ENCODE data around the gene PDGFB. TPM values are rescaled to one million over a fixed set of nuclear protein-coding genes. Genes with fewer than 3 reads are reported as not detected.

The PDGFB gene
- total and polyA plus RNA-seq, 2 of the 4 experiments (the other 2 are of a cell fraction) = 0.07 TPM; not detected in 1

DNA sequence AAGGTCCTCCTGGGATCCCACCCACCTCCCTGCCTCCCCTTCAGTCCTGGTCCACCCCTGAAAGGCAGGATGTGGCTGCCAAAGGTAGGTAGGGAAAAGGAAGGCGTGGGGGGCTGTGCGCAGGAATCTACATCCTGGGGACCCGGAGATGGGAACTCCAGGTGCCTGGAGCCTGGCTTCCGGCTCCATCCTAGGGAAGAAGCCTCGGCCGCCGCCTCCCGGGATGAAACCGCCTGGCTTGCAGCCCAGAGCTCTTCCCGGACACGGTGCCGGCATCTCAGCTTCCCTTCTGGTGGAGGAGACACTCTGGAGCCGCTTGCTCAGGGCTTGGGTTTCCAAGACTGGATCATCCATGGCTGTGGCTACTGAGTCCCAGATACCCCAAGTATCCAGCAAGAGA is 33.3 kb upstream of the PDGFB start:
- DNase-seq = peak; percentile 53
- H3K9me3 ChIP-seq (ENCODE audit: control insufficient read depth, insufficient read depth, low read length) = 0 out of 2 replicates have a peak, but pooled peaks cover 2% of the 10 kb centered on the region
- H2AK5ac ChIP-seq (ENCODE audit: low read depth, low read length) = peak overlapping the region; percentile 96
- 0 out of 2 replicates have a peak overlapping the region, but pooled peaks have one; percentile 3 for H3K18ac ChIP-seq (ENCODE audit: low read depth, low read length)
- dilution Hi-C loops (cut with HindIII; ENCODE audit: low sequenced_read_pairs, unreplicated experiment) (no loop called here), in situ Hi-C loops (cut with MboI; ENCODE audit: low sequenced_read_pairs) (no loop called here), intact Hi-C loops (cut with micrococcal nuclease) (no loop called here)
- peak overlapping the region; percentile 38; the same call in 1 of the 2 replicates for H3K56ac ChIP-seq (ENCODE audit: extremely low read depth, insufficient read depth, low read length)
- TF ChIP-seq RAD21 (IDR thresholded peaks at IDR 0.05; ENCODE audit: low read length) (no peak), RCOR1 (IDR thresholded peaks at IDR 0.05; ENCODE audit: insufficient replicate concordance, low read length) (no peak), BHLHE40 (IDR thresholded peaks at IDR 0.05; ENCODE audit: low read depth, low read length) (no peak), CHD1 (IDR thresholded peaks at IDR 0.05; ENCODE audit: low read depth, low read length) (no peak), CEBPB (IDR thresholded peaks at IDR 0.05; ENCODE audit: low read depth, low read length) (no peak), ELK1 (IDR thresholded peaks at IDR 0.05; ENCODE audit: borderline replicate concordance, low read depth, low read length) (no peak), NFE2L2 (IDR thresholded peaks at IDR 0.05; ENCODE audit: low read depth, low read length) (no peak)
- TF ChIP-seq, protein P1, sequence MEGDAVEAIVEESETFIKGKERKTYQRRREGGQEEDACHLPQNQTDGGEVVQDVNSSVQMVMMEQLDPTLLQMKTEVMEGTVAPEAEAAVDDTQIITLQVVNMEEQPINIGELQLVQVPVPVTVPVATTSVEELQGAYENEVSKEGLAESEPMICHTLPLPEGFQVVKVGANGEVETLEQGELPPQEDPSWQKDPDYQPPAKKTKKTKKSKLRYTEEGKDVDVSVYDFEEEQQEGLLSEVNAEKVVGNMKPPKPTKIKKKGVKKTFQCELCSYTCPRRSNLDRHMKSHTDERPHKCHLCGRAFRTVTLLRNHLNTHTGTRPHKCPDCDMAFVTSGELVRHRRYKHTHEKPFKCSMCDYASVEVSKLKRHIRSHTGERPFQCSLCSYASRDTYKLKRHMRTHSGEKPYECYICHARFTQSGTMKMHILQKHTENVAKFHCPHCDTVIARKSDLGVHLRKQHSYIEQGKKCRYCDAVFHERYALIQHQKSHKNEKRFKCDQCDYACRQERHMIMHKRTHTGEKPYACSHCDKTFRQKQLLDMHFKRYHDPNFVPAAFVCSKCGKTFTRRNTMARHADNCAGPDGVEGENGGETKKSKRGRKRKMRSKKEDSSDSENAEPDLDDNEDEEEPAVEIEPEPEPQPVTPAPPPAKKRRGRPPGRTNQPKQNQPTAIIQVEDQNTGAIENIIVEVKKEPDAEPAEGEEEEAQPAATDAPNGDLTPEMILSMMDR (conservative IDR thresholded peaks at IDR 0.05; ENCODE audit: low read depth, low read length) = no peak
- H3K27ac ChIP-seq (ENCODE audit: insufficient read depth, low read length) = peak overlapping the region; percentile 18
- H3K79me1 ChIP-seq (ENCODE audit: low read depth in 1 of 2, low read length in 2 of 2) = peaks cover 0 to 9% of the 10 kb centered on the region in 2 experiments; a peak in 1 of 4 replicates
- peak overlapping the region; percentile 8; the same call in 1 of the 2 replicates for H4K5ac ChIP-seq (ENCODE audit: low read depth, low read length)
- 26% methylated on average over 7 of the region's 13 CpGs; no CpG with 5 or more reads in 1 of the 2 experiments for WGBS, 2 experiments (ENCODE audit: extremely low coverage in 2 of 2, insufficient read length in 1 of 2)
- BruUV-seq (replicated peaks) = no TSS peak
- H2BK5ac ChIP-seq (ENCODE audit: low read depth, low read length, poor library complexity, severe bottlenecking) = peak overlapping the region; percentile 36
- H3K9ac ChIP-seq (ENCODE audit: low read depth, low read length) = no peak overlapping the region
- peak overlapping the region; percentile 84 for H2BK20ac ChIP-seq (ENCODE audit: low read depth, low read length)
- H3K4me2 ChIP-seq (ENCODE audit: low read depth, low read length) = no peak overlapping the region
- peaks cover 24% of the 10 kb centered on the region for H3K9me1 ChIP-seq (ENCODE audit: insufficient read depth, low read length)
- CTCF ChIA-PET = interaction anchor here (1.0 kb wide), 1 partner anchor 9 kb away, joined by 3 read pairs; no protein-coding TSS in a partner anchor
- H3K27me3 ChIP-seq (ENCODE audit: control insufficient read depth, insufficient read depth, low read length) = no peaks in the 10 kb centered on the region
- peak overlapping the region; percentile 77 for H2AFZ ChIP-seq (replicated peaks; ENCODE audit: low read length, poor library complexity)
- H4K91ac ChIP-seq (ENCODE audit: insufficient read depth, low read depth, low read length) = peak overlapping the region; percentile 81
- H2BK15ac ChIP-seq (ENCODE audit: low read depth, low read length) = peak overlapping the region; percentile 9; the same call in 2 of the 3 replicates
- peak overlapping the region; percentile 28 to 84 for H4K8ac ChIP-seq (ENCODE audit: low read depth in 2 of 2, low read length in 2 of 2)
- H3K36me3 ChIP-seq (ENCODE audit: control insufficient read depth, insufficient read depth, low read length) = no peaks in the 10 kb centered on the region
- peak overlapping the region; percentile 88 for H3K14ac ChIP-seq (replicated peaks; ENCODE audit: low read depth, low read length)
- peaks cover 8% of the 10 kb centered on the region for H4K20me1 ChIP-seq (ENCODE audit: insufficient read depth, low read length)
- no peak overlapping the region for H3K4me3 ChIP-seq (ENCODE audit: insufficient read depth, low read depth, low read length)
- ATAC-seq (ENCODE audit: low read depth) = peak; percentile 52
- POLR2A ChIA-PET (ENCODE audit: unreplicated experiment) = no interaction called here
- peak overlapping the region; percentile 79 for H3K23ac ChIP-seq (ENCODE audit: low read depth, low read length)
- peak overlapping the region; percentile 33 for H2AK9ac ChIP-seq (replicated peaks; ENCODE audit: low read depth, low read length, poor library complexity)
- peaks cover 16% of the 10 kb centered on the region for H3K4me1 ChIP-seq (ENCODE audit: control insufficient read depth, insufficient read depth, low read length)
- H2BK120ac ChIP-seq (ENCODE audit: low read depth, low read length) = peak overlapping the region; percentile 95
- peak overlapping the region; percentile 82 for H3K4ac ChIP-seq (ENCODE audit: low read depth, low read length)

All from IMR-90 (cell line).